GM12878 (cell line): ENCODE results near the gene HMCN2. TPM values are rescaled to one million over a fixed set of nuclear protein-coding genes. Genes with fewer than 3 reads are reported as not detected.

ENCODE experiments used
- CHD2 ChIP-seq: IDR thresholded peaks from 2 replicates; pipeline ENCODE4 v1.6.1; 2011; ENCODE audit warnings: low read depth, low read length, improper control_type of control experiment, borderline replicate concordance
- RCOR1 ChIP-seq: conservative IDR thresholded peaks from 2 replicates; pipeline ENCODE4 v1.6.1; 2012; ENCODE audit warnings: low read depth, low read length, improper control_type of control experiment
- SUZ12 ChIP-seq: fragments of 200-600 bp; sonication (generic); IDR thresholded peaks from one replicate; pipeline ENCODE4 v1.6.1; 2018; ENCODE audit warnings: antibody characterized with exemption, mild to moderate bottlenecking; ENCODE audit not compliant: unreplicated experiment
- polyA plus RNA-seq, 11 experiments: library from polyadenylated mRNA; depleted of rRNA in 4 of 11; unstranded in 6 of 11; stranded (reverse) in 5 of 11; fragments of >200 nt; fragmentation: Nextera tagmentation in 4 of 11; fragmentation: Illumina TruSeq in 1 of 11; extraction: Ambion mirVana in 4 of 11; extraction: Trizol in 1 of 11; gene quantifications; 1 replicate in 1 of 11; 2 replicates in 10 of 11; pipeline versions ENCODE4 v1.2.1 to v1.2.3, GENCODE V29; 2011 to 2016; ENCODE audit warnings: inconsistent platforms in 2 of 11, missing spikeins in 2 of 11, low read depth in 1 of 11
- total RNA-seq, 4 experiments: library from RNA; depleted of rRNA in 3 of 4; stranded (reverse); fragments of >200 nt in 3 of 4; fragmentation: Illumina TruSeq in 1 of 4; extraction: Trizol in 1 of 4; gene quantifications; 2 replicates each; pipeline versions ENCODE4 v1.2.1 to v1.2.3, GENCODE V29; 2013 to 2021
- TF ChIP-seq, protein P1 (sequence below): fragments of 450-650 bp; IDR thresholded peaks from 2 replicates; pipeline ENCODE4 v1.6.1; 2016; ENCODE audit warnings: mild to moderate bottlenecking, moderate library complexity, borderline replicate concordance
- TF ChIP-seq, protein P2 (sequence below): IDR thresholded peaks from 2 replicates; pipeline ENCODE4 v1.6.1; 2012; ENCODE audit warnings: improper control_type of control experiment, low read depth, low read length; ENCODE audit not compliant: insufficient replicate concordance

HMCN2 gene
- total and polyA plus RNA-seq, 10 of the 15 experiments (the other 5 are each of a cell fraction or from before 2014, with no cell fraction given) = 0.04 TPM; not detected in 9

GRCh38 chr9:130466537-130467217 lies 201.1 kb downstream of the HMCN2 start (continued):
- TF ChIP-seq, protein P1, sequence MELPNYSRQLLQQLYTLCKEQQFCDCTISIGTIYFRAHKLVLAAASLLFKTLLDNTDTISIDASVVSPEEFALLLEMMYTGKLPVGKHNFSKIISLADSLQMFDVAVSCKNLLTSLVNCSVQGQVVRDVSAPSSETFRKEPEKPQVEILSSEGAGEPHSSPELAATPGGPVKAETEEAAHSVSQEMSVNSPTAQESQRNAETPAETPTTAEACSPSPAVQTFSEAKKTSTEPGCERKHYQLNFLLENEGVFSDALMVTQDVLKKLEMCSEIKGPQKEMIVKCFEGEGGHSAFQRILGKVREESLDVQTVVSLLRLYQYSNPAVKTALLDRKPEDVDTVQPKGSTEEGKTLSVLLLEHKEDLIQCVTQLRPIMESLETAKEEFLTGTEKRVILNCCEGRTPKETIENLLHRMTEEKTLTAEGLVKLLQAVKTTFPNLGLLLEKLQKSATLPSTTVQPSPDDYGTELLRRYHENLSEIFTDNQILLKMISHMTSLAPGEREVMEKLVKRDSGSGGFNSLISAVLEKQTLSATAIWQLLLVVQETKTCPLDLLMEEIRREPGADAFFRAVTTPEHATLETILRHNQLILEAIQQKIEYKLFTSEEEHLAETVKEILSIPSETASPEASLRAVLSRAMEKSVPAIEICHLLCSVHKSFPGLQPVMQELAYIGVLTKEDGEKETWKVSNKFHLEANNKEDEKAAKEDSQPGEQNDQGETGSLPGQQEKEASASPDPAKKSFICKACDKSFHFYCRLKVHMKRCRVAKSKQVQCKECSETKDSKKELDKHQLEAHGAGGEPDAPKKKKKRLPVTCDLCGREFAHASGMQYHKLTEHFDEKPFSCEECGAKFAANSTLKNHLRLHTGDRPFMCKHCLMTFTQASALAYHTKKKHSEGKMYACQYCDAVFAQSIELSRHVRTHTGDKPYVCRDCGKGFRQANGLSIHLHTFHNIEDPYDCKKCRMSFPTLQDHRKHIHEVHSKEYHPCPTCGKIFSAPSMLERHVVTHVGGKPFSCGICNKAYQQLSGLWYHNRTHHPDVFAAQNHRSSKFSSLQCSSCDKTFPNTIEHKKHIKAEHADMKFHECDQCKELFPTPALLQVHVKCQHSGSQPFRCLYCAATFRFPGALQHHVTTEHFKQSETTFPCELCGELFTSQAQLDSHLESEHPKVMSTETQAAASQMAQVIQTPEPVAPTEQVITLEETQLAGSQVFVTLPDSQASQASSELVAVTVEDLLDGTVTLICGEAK = no peak
- no peak for TF ChIP-seq RCOR1
- TF ChIP-seq, protein P2, sequence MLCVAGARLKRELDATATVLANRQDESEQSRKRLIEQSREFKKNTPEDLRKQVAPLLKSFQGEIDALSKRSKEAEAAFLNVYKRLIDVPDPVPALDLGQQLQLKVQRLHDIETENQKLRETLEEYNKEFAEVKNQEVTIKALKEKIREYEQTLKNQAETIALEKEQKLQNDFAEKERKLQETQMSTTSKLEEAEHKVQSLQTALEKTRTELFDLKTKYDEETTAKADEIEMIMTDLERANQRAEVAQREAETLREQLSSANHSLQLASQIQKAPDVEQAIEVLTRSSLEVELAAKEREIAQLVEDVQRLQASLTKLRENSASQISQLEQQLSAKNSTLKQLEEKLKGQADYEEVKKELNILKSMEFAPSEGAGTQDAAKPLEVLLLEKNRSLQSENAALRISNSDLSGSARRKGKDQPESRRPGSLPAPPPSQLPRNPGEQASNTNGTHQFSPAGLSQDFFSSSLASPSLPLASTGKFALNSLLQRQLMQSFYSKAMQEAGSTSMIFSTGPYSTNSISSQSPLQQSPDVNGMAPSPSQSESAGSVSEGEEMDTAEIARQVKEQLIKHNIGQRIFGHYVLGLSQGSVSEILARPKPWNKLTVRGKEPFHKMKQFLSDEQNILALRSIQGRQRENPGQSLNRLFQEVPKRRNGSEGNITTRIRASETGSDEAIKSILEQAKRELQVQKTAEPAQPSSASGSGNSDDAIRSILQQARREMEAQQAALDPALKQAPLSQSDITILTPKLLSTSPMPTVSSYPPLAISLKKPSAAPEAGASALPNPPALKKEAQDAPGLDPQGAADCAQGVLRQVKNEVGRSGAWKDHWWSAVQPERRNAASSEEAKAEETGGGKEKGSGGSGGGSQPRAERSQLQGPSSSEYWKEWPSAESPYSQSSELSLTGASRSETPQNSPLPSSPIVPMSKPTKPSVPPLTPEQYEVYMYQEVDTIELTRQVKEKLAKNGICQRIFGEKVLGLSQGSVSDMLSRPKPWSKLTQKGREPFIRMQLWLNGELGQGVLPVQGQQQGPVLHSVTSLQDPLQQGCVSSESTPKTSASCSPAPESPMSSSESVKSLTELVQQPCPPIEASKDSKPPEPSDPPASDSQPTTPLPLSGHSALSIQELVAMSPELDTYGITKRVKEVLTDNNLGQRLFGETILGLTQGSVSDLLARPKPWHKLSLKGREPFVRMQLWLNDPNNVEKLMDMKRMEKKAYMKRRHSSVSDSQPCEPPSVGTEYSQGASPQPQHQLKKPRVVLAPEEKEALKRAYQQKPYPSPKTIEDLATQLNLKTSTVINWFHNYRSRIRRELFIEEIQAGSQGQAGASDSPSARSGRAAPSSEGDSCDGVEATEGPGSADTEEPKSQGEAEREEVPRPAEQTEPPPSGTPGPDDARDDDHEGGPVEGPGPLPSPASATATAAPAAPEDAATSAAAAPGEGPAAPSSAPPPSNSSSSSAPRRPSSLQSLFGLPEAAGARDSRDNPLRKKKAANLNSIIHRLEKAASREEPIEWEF = no peak
- no peak for TF ChIP-seq SUZ12
- no peak for TF ChIP-seq CHD2
